GOT3 (cell line): Measurements from ENCODE around the gene HRH2.
A peak's percentile ranks its signal among the peaks of the same experiment; 100 is the strongest.

ENCODE experiments used
- DNase-seq: peaks from one replicate; lab custom pipeline; 2025; ENCODE audit warnings: mixed read lengths; lab: John Stamatoyannopoulos, UW

The HRH2 gene

DNA sequence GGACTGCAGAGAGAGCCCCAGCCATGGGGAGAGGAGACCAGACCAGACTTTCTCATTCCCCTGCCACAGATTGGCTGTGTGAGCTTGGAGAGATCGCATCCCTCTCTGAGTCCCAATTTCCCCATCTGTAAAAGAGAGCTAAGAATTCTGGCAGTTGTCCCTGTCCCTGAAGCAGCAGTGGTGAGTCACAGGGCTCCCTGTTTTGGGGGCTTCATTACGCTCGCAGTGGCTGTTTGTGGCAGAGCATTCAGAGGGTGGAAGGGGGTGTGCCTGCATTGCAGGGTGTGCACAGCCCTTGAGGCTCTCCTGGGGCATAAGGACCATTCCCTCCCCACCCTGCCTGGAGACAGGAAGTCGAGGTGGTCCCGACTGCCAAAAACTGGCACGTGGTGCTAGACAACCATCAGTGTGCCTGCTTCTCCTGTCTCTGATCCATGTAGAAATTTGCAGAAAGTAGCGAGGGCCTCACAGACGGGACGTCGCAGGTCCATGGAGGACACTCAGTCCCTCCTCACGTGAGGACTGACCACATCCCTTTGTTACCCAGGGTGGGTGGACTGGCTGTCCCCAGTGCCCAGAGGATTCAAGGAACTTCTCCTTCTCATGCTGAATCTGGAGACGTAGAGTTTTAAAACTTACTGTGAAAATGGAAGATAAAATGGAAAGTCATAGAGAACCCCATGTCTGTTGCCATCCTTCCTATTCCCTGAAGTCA, 35.3 kb downstream of the HRH2 start:
- no peak for DNase-seq

GRCh38 chr5:175693741-175694140, 35.9 kb downstream of the HRH2 start:
- DNase-seq, result no peak

DNA sequence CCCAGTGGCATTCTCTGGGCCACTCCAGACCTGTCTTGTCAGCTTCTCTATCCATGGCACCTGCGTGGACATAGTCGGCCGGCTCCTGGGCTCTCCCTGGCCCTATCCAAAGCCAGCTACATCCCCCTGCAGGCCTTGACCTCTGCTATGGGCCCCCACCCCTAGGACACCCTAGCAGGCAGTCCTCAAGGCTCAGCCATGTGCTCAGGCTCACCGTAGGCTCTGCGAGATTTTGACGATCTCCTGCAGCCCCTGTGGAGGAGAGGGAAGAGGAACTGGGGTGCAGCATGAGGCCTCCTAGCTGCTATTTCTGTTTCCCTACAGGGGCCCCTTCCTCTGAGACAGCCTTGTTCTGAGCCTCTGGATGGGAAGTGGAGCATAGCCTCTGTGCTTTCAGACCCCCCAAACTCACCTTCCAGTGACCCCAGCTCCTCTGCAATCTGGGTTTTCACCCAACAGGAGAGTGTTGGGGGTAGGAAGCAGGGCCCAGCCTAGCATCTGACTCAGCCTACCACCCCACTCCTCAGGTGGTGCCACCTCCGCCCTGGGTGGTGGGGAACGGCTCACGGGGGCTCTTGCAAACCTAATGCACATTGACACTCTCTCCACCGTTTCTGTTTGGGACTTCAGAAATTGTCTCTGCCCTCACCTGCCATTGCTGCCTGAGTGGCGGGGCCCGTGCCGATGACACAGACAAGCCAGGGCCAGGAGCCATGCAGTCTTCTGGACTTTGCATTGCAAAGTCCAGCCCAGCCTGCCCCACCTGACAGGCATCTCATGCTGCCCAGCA, 36.7 kb downstream of the HRH2 start:
- no peak for DNase-seq

DNA sequence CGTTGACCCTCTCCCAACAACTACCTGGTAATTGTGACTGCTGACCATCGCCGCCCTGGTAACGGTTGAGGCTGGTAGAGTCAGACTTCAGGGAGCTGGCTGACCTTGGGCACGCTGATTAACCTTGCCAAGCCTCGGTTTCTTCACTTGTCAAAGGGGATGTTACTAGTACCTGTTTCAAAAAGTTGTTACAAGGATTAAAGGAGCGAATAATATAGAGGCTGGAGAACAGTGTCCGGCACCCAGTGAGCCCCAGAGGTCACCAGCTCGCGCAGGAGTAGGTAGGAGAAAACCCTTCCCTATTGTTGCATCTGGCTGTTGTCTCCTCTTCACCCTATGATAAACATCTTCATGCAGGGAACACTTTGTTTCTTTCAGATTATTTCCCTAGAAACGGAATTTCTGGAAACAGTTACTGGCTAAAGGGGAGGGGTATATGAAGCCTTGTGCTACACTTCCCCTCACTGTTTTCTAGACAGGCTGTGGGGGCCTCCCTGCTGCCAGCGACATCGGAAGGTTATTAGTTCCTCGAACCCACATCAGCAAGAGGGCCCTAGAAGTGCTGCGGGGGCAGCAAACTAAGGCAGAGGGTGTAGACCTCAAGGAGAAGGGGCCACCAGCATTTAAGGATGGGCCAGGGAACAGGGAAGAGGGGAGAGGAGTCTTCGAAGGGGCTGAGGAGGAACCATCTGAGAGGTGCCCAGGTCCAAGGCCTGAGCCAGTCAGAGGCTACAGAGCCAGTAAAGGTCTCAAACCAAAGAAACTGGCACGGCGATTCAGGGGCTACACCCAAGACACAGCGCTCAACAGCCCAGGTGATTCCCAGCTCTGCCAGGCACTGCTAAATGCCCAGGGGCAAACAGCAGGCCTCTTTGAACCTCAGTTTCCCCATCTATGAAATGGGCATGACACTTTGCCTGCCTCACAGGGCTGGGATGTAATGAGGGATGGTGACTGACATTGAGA, 37.6 kb downstream of the HRH2 start:
- no peak for DNase-seq

DNA sequence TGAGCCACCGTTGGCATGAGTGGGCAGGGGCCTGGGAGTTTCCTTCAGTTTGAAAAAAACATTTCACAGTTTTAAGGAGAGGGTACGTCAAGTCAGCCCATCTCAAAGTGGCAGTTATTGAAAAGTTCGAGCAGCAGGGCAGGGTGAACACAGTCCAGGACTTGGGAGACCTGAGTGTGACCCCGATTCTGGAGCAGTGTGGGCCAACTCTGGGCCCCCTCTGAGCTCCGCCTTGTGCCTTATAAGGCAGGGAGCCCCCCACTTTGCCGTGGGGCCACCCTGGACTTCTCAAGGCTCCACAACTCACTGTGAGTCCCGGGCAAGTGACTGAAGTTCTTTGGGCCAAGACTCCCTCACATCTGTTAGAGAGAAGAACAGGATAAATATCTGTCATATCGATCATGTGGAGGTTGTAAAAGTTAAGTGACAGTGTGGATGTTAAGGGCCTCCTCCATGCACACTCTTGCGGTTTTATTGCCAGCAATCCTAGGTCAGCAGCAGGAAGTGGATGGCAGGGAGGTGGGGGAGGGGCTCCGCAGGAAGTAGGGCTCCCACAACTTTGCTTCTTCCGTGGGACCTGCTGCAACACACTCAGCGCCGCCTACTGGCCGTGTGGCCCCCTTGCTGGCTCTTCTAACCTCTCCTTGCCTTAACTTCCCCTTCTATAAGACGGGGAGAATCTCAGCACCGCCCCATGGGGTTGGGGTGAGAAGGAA, 38.4 kb downstream of the HRH2 start:
- DNase-seq, result peak; percentile 15

GRCh38 chr5:175696855-175697198, 39.0 kb downstream of the HRH2 start:
- no peak for DNase-seq

GRCh38 chr5:175697846-175698245, 40.0 kb downstream of the HRH2 start:
- DNase-seq, result no peak

DNA sequence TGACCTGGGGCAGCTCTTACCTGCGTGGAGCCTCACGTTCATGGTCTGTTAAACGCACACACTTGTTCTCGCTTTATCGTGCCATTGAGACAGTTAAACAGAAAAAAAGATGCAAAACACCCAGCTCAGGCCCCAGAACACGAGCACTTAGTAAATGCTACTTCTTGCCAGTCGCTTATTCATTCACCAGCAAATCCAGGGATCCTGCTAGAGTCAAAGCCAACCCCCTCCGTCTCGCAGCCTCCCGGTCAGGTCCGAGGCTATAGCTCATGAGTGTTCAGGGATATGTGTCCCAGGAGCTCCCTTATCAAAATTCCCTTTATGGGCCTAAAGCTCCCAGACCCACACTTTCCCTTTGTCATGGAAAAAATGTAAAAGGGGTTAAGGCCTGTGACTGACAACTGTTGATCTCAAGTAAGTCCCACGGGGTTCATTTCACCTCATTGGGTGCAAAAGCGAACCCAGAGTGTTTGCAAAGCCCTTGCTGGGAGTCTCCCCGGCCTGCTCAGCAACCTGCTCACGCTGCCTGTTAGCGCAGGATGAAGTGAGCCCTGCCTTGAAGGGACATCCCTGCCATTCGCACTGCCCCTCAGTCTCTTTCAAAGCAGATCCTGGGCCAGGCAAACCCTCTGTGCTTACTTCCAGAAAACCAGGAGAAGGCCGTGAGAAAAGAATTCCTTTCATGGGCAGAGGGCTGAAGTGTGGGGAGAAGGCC, 40.7 kb downstream of the HRH2 start:
- no peak for DNase-seq

DNA sequence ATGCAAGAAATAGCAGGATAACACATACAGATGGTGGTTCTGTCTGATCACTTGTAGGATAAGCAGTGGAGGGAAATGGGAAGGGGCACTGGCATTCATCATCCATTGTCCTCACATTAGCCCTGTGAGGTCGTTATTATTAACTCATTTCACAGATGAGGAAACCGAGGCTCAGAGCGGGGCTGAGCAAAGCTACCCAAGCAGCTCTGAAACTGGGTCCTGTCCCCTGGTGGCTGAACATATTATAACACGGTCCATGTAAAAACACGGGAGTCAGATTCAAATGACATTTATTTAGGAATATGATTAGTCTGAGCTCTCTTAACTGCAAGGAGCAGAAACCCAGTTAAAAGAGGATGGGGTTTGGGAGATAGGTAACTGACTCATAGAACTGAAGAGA, 43.1 kb downstream of the HRH2 start:
- no peak for DNase-seq

DNA sequence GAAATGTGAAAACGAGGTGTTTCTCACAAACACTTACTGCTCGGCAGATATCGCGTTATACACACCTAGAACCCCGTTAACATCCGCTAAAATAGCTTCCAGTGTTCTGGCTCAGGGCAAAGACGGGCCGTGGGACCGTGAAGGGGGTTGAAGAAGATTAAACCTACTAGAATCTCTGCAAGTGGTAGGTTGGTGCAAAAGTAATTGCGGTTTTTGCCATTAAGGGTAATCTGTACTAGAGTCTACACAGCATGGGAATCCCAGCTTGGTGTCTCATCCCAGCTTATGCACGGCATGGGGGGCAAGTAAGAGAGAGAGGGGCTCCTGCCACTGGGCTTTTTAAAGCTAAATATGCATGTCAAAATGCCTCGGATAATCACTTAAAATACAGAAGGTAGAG, 43.9 kb downstream of the HRH2 start:
- DNase-seq, result no peak

DNA sequence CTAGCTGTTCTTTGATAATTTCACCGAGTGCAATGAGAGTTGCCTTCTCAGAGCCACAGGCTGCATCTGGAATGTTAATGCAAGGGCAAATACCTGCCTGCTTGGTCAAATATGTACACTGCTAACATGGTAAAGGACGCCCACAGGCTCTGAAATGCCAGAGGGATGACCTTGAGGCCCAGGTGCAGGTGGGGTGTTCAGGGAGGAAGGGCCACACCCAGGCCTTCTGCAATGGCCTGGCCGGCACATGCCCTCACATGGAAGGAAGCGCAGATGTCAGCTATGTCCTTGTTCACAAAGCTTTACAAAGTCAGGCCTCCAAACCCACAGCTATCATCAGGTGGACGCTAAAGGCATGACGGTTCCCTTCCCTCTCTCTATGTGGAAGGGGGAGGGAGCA, 48.6 kb downstream of the HRH2 start:
- DNase-seq, result no peak

DNA sequence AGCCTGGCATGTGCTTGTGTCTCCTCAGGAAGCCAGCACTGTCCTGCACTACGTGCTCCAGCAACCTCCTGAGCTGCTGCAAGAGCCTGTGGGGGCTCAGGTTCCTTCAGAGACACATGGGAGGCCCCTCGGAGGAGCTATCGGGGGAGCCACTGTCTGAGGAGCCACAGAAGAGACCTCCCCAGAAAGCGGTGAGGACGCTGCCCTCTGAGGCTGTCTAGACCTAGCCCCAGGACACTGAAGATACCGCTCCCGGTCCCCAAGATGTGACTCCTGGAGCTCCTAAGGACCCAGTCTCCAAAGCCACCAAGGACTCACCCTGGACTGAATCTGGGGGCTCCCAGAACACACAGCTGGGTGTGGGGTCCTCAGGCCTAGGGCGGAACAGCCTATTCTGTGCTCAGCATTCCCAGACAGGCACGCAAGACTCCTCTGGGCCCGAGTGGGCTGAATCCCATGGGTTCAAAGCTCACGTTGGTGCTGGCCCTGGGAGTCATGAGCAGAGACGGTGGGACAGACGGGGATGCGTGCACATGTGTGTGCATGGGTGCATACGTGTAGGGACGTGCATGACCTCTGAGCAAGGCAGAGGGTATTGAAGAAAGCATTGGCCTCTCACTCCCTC, 50.0 kb downstream of the HRH2 start:
- DNase-seq, result no peak

DNA sequence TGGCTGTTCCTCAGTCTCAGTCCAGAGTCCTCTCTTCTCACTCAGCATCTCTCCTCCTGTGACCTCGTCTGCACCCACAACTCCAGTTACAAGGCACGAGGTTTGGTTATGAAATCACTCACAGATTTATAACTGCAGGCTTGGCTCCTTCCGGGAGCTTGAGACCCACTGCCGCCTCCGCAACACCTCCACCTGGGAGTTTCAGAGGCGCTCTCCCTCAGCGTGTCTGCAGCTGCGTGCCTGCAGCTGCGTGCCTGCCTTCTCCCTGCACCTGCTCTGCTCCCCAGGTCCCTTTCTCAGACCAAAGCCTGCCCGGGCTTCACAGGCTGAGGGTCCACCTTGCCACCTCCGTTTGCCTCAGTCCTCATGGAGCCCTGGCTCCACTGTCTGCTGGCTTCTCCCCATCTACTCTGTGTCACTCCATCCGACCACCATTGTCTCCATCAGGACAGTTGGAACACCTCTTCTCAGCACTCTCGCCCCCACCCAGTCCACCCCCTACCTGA, 51.5 kb downstream of the HRH2 start:
- no peak for DNase-seq

DNA sequence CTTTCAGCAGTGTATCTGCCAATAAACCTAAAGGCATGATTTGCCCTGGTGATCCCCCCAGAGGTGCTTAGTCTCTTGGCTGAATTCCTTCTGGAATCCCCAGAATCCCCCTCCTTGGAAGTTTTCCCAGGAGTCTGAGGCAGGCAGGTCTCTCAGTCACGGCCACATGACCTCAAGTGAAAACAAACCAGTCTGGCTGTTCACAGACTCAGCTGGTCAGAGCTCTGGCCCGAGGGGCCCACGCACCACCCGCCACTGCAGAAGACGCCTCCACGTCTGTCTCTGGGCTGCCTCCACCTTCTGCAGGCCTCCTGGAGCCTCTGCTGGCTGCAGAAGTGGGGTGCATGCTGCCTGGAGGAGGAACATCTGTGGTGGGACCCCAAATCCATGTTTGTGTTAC, 52.5 kb downstream of the HRH2 start:
- DNase-seq, result no peak

- no peak for DNase-seq
Observed at GRCh38 chr5:175711031-175711430, 53.2 kb downstream of the HRH2 start.

DNA sequence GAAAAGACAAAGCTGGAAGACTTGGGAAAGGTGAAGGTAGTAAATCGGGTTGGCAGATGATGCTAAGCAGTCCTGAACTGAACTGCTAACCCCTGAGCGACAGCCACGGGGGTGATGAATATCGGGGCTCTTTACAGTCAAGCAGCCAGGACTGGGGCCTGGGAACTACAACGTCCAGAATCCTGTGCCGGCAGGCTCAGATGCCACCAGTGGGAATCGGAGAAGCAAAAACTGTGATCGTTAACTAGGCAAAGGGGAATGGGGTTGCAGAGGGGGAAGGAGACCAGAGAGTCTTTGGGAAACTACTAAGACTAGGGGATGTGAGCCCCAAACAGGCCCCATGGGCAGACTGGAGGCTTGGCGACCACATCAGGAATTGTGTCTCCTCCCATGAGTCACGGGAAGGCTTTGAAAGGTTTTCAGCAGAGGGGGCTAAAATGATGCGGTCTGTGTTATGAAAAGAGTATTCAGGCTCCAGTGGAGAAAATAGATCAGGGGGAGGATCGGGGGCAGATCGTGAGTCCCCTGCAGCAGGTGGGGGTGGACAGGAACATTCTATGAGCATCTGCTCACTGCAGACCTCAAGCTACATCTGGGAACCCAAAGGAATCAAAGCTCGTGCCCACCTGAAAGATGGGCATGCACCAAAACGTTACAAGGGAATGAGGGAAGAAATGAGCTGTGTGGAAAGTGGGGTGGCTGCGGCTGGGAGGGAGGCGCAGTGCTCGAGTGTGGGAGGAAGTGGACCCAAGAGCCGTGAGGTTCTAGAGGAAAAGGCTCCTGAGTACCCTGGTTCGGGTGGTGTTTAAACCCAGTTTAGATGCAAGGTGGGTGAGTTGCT, 53.8 kb downstream of the HRH2 start:
- DNase-seq, result no peak

DNA sequence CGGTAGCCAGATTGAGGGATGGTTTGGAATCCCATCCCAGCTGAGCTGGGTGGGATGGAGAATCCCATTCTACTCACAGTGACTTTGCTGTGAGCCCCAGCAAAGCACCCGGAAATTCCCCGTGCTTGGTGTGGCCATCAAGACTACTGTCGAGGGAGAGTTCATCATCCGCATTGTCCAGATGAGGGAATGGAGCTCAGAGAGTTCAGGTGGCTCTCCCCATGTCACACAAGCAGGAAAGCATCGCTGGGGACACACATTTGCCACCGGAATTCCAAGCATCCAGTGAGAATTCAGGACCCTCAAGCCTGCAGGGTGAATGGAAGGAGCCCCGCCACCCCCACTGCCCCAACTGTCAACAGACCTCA, 54.4 kb downstream of the HRH2 start:
- no peak for DNase-seq

GRCh38 chr5:175712681-175713085, 54.8 kb downstream of the HRH2 start:
- DNase-seq, result no peak

DNA sequence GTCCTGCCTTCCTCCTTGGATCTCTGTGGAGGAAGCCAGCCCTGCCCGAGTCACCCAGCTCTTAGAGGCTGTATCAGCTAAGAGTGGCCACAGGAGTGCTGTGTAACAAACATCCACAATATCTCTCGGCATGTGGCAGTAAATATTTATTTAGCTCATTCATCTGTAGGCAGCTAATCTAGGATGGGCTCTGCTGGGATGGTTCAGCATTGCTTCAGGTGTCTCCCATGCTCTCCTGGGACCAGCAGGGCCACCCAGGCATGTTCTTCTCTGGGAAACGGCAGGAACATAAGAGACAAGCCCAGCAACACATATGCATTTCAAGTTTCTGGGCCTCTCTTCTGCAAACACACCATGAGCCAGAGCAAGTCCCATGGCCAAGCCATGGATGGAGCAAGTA, 56.1 kb downstream of the HRH2 start:
- no peak for DNase-seq
